ENCODE measurements around the gene NYAP2. TPM values are rescaled to one million over a fixed set of nuclear protein-coding genes. Genes with fewer than 3 reads are reported as not detected.

Gene NYAP2
- total RNA-seq, 1 experiment from 2014 or later: not detected

- no peaks in the 10 kb centered on the region for H3K27me3 ChIP-seq (ENCODE audit: insufficient read depth, low read length)
- no peak for DNase-seq (ENCODE audit: low read depth, low spot score)
- BruUV-seq (replicated peaks): no TSS peak
- no peak for TF ChIP-seq REST (IDR thresholded peaks at IDR 0.05; ENCODE audit: low read depth)
- TF ChIP-seq SP1 (IDR thresholded peaks at IDR 0.05; ENCODE audit: low read depth): no peak
- TF ChIP-seq ZNF274 (IDR thresholded peaks at IDR 0.05; ENCODE audit: low read depth, low read length): no peak
- TF ChIP-seq POLR2A (IDR thresholded peaks at IDR 0.05; ENCODE audit: borderline replicate concordance, extremely low read depth, insufficient read depth, insufficient read length): no peak
- no peak for TF ChIP-seq ATF3 (IDR thresholded peaks at IDR 0.05)
- no peak for TF ChIP-seq ZFX (IDR thresholded peaks at IDR 0.05)
- H4K20me1 ChIP-seq (ENCODE audit: insufficient read depth): no peaks in the 10 kb centered on the region
- H3K4me3 ChIP-seq (replicated peaks in 1 of 2; ENCODE audit: low read depth in 1 of 2, low read length in 2 of 2): no peak overlapping the region
- H3K9ac ChIP-seq (ENCODE audit: low read length): no peak overlapping the region
- H2AFZ ChIP-seq (ENCODE audit: low read depth, low read length, poor library complexity, severe bottlenecking): no peak overlapping the region
- no peaks in the 10 kb centered on the region for H3K79me2 ChIP-seq (ENCODE audit: insufficient read depth, low read length)
- H3K36me3 ChIP-seq (ENCODE audit: control insufficient read depth in 1 of 2, insufficient read depth in 2 of 2, low read length in 2 of 2): no peaks in the 10 kb centered on the region
- POLR2A ChIA-PET: no interaction called here
- no peaks in the 10 kb centered on the region for H3K4me1 ChIP-seq (ENCODE audit: control insufficient read depth in 1 of 2, insufficient read depth in 2 of 2, low read length in 2 of 2)
- no peak overlapping the region for H3K27ac ChIP-seq (ENCODE audit: low read depth, low read length)
- intact Hi-C loops (cut with micrococcal nuclease): no loop called here
- RAD21 ChIA-PET (ENCODE audit: low non-redundant PET in 1 of 2, low total read pairs in 2 of 2, uncharacterized antibody in 2 of 2, unreplicated experiment in 2 of 2): interaction anchor here in 1 of 2 experiments (0.6 kb wide), 1 partner anchor 285 kb away, joined by 4 read pairs; no protein-coding TSS in a partner anchor
- CTCF ChIA-PET: no interaction called here
- no peaks in the 10 kb centered on the region for H3K9me3 ChIP-seq (ENCODE audit: control insufficient read depth in 1 of 2, insufficient read depth in 1 of 2, low read depth in 1 of 2, low read length in 2 of 2)
- no peak for ATAC-seq
- H3K9me2 ChIP-seq (ENCODE audit: insufficient read depth): no peaks in the 10 kb centered on the region
- H3K4me2 ChIP-seq (ENCODE audit: low read length): no peak overlapping the region
These were observed 37.8 kb downstream of the NYAP2 start for GRCh38 chr2:225437319-225437718.

GRCh38 chr2:225438248-225438647 lies 38.7 kb downstream of the NYAP2 start:
- no peaks in the 10 kb centered on the region for H3K4me1 ChIP-seq (ENCODE audit: control insufficient read depth in 1 of 2, insufficient read depth in 2 of 2, low read length in 2 of 2)
- H4K20me1 ChIP-seq (ENCODE audit: insufficient read depth): no peaks in the 10 kb centered on the region
- H3K9me2 ChIP-seq (ENCODE audit: insufficient read depth): no peaks in the 10 kb centered on the region
- no TSS peak for BruUV-seq (replicated peaks)
- no peak for DNase-seq (ENCODE audit: low read depth, low spot score)
- H3K36me3 ChIP-seq (ENCODE audit: control insufficient read depth in 1 of 2, insufficient read depth in 2 of 2, low read length in 2 of 2): no peaks in the 10 kb centered on the region
- H3K27me3 ChIP-seq (ENCODE audit: insufficient read depth, low read length): no peaks in the 10 kb centered on the region
- no peak overlapping the region for H3K4me2 ChIP-seq (ENCODE audit: low read length)
- CTCF ChIA-PET: no interaction called here
- RAD21 ChIA-PET (ENCODE audit: low non-redundant PET in 1 of 2, low total read pairs in 2 of 2, uncharacterized antibody in 2 of 2, unreplicated experiment in 2 of 2): no interaction called here
- no peak overlapping the region for H2AFZ ChIP-seq (ENCODE audit: low read depth, low read length, poor library complexity, severe bottlenecking)
- intact Hi-C loops (cut with micrococcal nuclease): no loop called here
- H3K27ac ChIP-seq (ENCODE audit: low read depth, low read length): no peak overlapping the region
- ATAC-seq: no peak
- H3K79me2 ChIP-seq (ENCODE audit: insufficient read depth, low read length): no peaks in the 10 kb centered on the region
- no peak overlapping the region for H3K4me3 ChIP-seq (replicated peaks in 1 of 2; ENCODE audit: low read depth in 1 of 2, low read length in 2 of 2)
- H3K9ac ChIP-seq (ENCODE audit: low read length): no peak overlapping the region
- no peaks in the 10 kb centered on the region for H3K9me3 ChIP-seq (ENCODE audit: control insufficient read depth in 1 of 2, insufficient read depth in 1 of 2, low read depth in 1 of 2, low read length in 2 of 2)
- POLR2A ChIA-PET: no interaction called here
- TF ChIP-seq RAD21 (IDR thresholded peaks at IDR 0.05; ENCODE audit: low read depth) (no peak), ZNF274 (IDR thresholded peaks at IDR 0.05; ENCODE audit: low read depth, low read length) (no peak), MAX (IDR thresholded peaks at IDR 0.05) (no peak), POLR2A (IDR thresholded peaks at IDR 0.05; ENCODE audit: borderline replicate concordance, extremely low read depth, insufficient read depth, insufficient read length) (no peak), TCF7L2 (IDR thresholded peaks at IDR 0.05; ENCODE audit: borderline replicate concordance, extremely low read depth, insufficient read depth, insufficient read length) (no peak), EZH2phosphoT487 (IDR thresholded peaks at IDR 0.05; ENCODE audit: borderline replicate concordance) (no peak), FOSL1 (IDR thresholded peaks at IDR 0.05; ENCODE audit: low read depth) (no peak), ZFX (IDR thresholded peaks at IDR 0.05) (no peak), REST (IDR thresholded peaks at IDR 0.05; ENCODE audit: low read depth) (no peak)

Measured in HCT116 (cell line).